GM13976 (cell line): ENCODE results near the gene NEK5.
"Not testable (repeated sequence)": the region's sequence is repeated elsewhere in the genome, so short reads cannot be mapped to it uniquely, and the experiment has no call there.

Experiments
- DNase-seq: peaks from one replicate; pipeline ENCODE4 v3.0.0; 2012; ENCODE audit warnings: low spot score
- in situ Hi-C: fragments of 300-500 bp; cut with MboI; formaldehyde crosslinking; loops from one replicate; pipeline ENCODE4 v1.12.0; 2022; ENCODE audit warnings: low sequenced_read_pairs, mixed read lengths, inconsistent platforms; ENCODE audit not compliant: unreplicated experiment
- TF ChIP-seq, protein P1 (sequence below): IDR thresholded peaks from 2 replicates; pipeline ENCODE4 v1.5.1; 2012; ENCODE audit warnings: borderline replicate concordance, mild to moderate bottlenecking; ENCODE audit not compliant: insufficient read depth; ENCODE audit errors: extremely low read depth, missing control alignments, control extremely low read depth

NEK5 gene, protein sequence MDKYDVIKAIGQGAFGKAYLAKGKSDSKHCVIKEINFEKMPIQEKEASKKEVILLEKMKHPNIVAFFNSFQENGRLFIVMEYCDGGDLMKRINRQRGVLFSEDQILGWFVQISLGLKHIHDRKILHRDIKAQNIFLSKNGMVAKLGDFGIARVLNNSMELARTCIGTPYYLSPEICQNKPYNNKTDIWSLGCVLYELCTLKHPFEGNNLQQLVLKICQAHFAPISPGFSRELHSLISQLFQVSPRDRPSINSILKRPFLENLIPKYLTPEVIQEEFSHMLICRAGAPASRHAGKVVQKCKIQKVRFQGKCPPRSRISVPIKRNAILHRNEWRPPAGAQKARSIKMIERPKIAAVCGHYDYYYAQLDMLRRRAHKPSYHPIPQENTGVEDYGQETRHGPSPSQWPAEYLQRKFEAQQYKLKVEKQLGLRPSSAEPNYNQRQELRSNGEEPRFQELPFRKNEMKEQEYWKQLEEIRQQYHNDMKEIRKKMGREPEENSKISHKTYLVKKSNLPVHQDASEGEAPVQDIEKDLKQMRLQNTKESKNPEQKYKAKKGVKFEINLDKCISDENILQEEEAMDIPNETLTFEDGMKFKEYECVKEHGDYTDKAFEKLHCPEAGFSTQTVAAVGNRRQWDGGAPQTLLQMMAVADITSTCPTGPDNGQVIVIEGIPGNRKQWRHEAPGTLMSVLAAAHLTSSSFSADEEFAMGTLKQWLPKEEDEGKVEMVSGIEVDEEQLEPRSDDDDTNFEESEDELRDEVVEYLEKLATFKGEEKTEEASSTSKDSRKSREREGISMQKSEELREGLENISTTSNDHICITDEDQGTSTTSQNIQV

GRCh38 chr13:52128714-52129700, at the start of gene NEK5:
Gene NEK5, minus strand, starts transcription at chr13:52129073. Its CDS starts 1,591 bp downstream, at chr13:52127482.
- DNase-seq: peak; percentile 85
- in situ Hi-C loops: no loop called here
- TF ChIP-seq, protein P1, sequence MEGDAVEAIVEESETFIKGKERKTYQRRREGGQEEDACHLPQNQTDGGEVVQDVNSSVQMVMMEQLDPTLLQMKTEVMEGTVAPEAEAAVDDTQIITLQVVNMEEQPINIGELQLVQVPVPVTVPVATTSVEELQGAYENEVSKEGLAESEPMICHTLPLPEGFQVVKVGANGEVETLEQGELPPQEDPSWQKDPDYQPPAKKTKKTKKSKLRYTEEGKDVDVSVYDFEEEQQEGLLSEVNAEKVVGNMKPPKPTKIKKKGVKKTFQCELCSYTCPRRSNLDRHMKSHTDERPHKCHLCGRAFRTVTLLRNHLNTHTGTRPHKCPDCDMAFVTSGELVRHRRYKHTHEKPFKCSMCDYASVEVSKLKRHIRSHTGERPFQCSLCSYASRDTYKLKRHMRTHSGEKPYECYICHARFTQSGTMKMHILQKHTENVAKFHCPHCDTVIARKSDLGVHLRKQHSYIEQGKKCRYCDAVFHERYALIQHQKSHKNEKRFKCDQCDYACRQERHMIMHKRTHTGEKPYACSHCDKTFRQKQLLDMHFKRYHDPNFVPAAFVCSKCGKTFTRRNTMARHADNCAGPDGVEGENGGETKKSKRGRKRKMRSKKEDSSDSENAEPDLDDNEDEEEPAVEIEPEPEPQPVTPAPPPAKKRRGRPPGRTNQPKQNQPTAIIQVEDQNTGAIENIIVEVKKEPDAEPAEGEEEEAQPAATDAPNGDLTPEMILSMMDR: peak; percentile 66

- TF ChIP-seq, protein P1: no peak
- DNase-seq: no peak
- in situ Hi-C loops: no loop called here
Measured at GRCh38 chr13:52177276-52177675, 48.4 kb upstream of the NEK5 start.

GRCh38 chr13:52173970-52174369, 45.1 kb upstream of the NEK5 start:
- DNase-seq, in situ Hi-C loops: not testable (repeated sequence)

GRCh38 chr13:52173373-52173772, 44.5 kb upstream of the NEK5 start:
- no peak for DNase-seq
- TF ChIP-seq, protein P1: no peak
- in situ Hi-C loops: no loop called here

DNA sequence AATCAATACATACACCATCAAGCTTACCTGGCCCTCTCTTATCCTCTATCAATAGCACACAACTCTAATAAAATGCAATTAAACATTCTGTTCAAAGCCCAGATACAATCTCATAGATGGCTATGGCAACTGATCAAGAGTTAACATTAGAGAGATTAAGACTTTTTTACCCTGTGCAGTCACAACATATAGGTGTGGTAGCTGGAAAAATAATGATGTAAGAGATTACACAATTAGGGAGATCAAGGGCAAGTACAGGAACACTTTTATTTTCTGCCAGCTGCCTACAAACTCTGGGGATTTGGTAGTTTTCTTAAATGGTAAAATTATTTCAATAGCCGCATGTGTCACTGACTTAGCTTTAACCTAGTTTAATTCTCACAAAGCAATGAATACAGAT, 42.8 kb upstream of the NEK5 start:
- in situ Hi-C loops, DNase-seq: not testable (repeated sequence)

DNA sequence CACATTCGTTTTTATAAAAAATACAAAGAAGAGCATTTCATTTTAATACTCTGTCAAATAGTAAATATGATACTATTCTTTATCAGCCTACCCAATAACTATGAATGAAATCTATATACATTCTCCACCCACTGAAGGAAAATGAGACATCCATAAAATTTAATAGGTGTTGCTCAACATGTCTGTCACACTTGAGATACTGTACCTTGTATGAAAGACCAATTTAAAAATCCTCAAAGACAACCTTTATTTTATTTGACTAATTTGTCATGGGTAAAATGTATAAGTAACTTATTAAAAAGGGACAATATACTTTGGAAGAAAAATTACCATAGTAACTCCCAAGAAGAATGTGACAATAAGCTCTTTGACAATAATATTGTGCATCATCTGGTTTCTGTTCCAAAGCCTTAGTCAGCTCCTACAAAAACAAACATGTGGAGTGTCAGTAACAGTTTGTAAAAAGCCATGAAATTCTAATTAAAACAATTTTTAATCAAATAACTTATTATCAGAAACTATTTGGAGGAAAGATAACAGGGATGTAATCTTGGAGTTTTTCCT, 42.0 kb upstream of the NEK5 start:
- DNase-seq, in situ Hi-C loops: not testable (repeated sequence)

- no peak for DNase-seq
- TF ChIP-seq, protein P1: no peak
- in situ Hi-C loops: no loop called here
Measured at GRCh38 chr13:52169839-52170238, 41.0 kb upstream of the NEK5 start.

GRCh38 chr13:52165411-52165810, 36.5 kb upstream of the NEK5 start:
- in situ Hi-C loops: no loop called here
- no peak for DNase-seq
- TF ChIP-seq, protein P1: no peak
